ENCODE data around the gene MORN4. TPM values are rescaled to one million over a fixed set of nuclear protein-coding genes. Genes with fewer than 3 reads are reported as not detected.
A peak's percentile ranks its signal among the peaks of the same experiment; 100 is the strongest.

Gene MORN4
- total RNA-seq, 4 donors from 2014 or later, result 0.51 to 8.7 (median 2.1) TPM

DNA sequence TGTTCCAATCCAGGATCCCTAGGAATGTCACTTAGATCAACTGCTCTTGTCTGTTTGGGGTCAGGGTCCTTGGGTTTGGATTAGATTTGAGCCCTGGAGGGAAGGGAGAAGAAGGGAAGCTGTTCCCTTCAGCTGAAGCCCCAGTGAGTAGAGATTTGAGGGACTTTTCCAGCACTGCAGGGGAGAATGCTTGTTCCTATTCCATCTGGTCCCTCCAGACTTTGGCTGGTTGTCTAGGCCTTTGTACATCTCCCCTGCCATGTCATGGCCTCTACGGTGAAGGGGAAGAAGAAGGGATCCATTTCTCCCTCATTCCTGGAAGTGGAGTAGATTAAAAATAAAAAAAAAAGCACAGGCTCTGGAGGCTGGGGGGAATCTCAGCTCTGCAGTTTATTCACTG lies 32.7 kb downstream of the MORN4 start:
- Histone ChIP-seq H3K9me3 (no peaks in the 10 kb centered on the region), H3K4me3 (peak overlapping the region in 1 of 4 donors; percentile 41), H3K36me3 (no peaks in the 10 kb centered on the region), H3K27ac (peak overlapping the region; percentile 88 to 94 (median 92)), H3K27me3 (no peaks in the 10 kb centered on the region), H3K4me1 (peaks cover 56 to 70% of the 10 kb centered on the region in 2 donors)
- TF ChIP-seq, protein P1, sequence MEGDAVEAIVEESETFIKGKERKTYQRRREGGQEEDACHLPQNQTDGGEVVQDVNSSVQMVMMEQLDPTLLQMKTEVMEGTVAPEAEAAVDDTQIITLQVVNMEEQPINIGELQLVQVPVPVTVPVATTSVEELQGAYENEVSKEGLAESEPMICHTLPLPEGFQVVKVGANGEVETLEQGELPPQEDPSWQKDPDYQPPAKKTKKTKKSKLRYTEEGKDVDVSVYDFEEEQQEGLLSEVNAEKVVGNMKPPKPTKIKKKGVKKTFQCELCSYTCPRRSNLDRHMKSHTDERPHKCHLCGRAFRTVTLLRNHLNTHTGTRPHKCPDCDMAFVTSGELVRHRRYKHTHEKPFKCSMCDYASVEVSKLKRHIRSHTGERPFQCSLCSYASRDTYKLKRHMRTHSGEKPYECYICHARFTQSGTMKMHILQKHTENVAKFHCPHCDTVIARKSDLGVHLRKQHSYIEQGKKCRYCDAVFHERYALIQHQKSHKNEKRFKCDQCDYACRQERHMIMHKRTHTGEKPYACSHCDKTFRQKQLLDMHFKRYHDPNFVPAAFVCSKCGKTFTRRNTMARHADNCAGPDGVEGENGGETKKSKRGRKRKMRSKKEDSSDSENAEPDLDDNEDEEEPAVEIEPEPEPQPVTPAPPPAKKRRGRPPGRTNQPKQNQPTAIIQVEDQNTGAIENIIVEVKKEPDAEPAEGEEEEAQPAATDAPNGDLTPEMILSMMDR (IDR thresholded peaks at IDR 0.05 in 4 of 5, conservative IDR thresholded peaks at IDR 0.05 in 1 of 5), result no peak
- TF ChIP-seq POLR2A (IDR thresholded peaks at IDR 0.05), result no peak
- no peak for ATAC-seq
- in situ Hi-C loops (cut with MboI; ENCODE audit: low sequenced_read_pairs in 4 of 4) (no loop called here), intact Hi-C loops (cut with DNase I; ENCODE audit: low total_unique reads) (no loop called here)
- no peak for DNase-seq

DNA sequence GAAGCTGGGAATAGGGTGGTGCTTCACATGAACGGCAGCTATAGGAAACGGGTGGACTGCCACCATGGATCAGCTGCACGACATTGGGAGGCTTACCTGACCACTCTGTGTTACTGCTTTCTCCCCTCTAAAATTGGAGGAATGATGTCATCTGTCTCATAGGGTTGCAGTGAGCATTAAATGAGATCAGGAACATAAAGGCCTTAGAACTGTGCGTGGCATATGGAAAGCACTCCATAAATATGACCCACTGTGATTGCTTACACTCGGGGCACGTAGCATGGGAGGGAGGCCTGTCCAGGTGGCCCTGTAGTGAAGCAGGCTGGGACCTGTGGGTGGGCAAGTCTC lies 34.1 kb downstream of the MORN4 start:
- Histone ChIP-seq H3K27me3 (no peaks in the 10 kb centered on the region), H3K4me3 (no peak overlapping the region), H3K9me3 (no peaks in the 10 kb centered on the region), H3K4me1 (peaks cover 60 to 77% of the 10 kb centered on the region in 2 donors), H3K27ac (peak overlapping the region; percentile 88 to 94 (median 92)), H3K36me3 (no peaks in the 10 kb centered on the region)
- no peak for TF ChIP-seq POLR2A (IDR thresholded peaks at IDR 0.05)
- TF ChIP-seq, protein P1 (IDR thresholded peaks at IDR 0.05 in 4 of 5, conservative IDR thresholded peaks at IDR 0.05 in 1 of 5), result no peak
- in situ Hi-C loops (cut with MboI; ENCODE audit: low sequenced_read_pairs in 4 of 4), result no loop called here
- DNase-seq (no peak), ATAC-seq (no peak)
- intact Hi-C loops (cut with DNase I; ENCODE audit: low total_unique reads), result no loop called here

DNA sequence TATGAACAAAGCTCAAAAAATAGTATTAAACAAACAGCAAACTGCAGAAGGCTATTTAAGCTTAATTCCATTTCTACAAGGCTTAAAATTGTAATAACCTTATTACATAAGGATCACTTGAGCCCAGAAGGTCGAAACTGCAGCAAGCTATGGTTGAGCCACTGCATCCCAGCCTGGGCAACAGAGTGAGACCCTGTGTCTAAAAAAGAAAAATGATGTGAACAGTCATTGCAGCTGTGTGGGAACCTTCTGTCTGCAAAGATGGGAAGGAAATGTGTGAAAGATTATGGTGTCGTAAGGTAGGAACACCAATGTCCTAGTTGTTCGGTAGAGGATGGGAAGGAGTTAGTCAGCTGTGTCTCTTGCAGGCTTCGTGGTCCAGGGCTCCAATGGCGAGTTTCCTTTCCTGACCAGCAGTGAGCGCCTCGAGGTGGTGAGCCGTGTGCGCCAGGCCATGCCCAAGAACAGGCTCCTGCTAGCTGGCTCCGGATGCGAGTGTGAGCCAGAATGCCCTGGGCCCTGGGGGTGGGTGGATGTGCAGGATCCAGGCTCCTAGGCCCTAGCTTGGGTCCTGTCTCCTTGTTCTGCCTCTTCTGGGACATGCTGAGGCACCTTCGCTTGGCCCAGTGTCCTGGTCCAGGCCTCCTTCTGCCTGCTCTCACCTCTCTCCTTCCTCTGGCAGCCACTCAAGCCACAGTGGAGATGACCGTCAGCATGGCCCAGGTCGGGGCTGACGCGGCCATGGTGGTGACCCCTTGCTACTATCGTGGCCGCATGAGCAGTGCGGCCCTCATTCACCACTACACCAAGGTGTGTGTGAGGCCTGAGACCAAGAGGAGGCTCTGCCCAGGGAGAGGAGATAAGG lies 34.7 kb downstream of the MORN4 start:
- no peak for ATAC-seq
- TF ChIP-seq, protein P1 (IDR thresholded peaks at IDR 0.05 in 4 of 5, conservative IDR thresholded peaks at IDR 0.05 in 1 of 5), result no peak
- no peak for TF ChIP-seq POLR2A (IDR thresholded peaks at IDR 0.05)
- DNase-seq, result no peak
- no peak overlapping the region for H3K4me3 ChIP-seq
- H3K4me1 ChIP-seq, result peaks cover 60 to 77% of the 10 kb centered on the region in 2 donors
- no peaks in the 10 kb centered on the region for H3K27me3 ChIP-seq
- no peaks in the 10 kb centered on the region for H3K36me3 ChIP-seq
- intact Hi-C loops (cut with DNase I; ENCODE audit: low total_unique reads) (no loop called here), in situ Hi-C loops (cut with MboI; ENCODE audit: low sequenced_read_pairs in 4 of 4) (no loop called here)
- peak overlapping the region; percentile 88 to 94 (median 92) for H3K27ac ChIP-seq
- no peaks in the 10 kb centered on the region for H3K9me3 ChIP-seq

DNA sequence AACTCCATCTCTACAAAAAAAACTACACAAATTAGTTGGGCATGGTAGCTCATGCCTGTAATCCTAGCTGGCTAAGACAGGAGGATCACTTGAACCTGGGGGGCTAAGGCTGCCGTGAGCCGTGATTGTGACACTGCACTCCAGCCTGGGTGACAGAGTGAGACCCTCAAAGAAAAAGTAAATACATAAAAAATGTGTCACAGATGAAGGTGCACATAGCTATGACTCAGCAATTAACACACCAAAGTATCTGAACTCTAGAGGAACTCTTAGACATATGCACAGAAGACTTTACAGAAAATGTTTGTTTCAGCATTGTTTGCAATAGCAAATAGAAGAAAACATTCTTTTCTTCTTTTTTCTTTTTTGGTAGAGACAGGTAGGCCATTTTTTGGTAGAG lies 35.5 kb downstream of the MORN4 start:
- Histone ChIP-seq H3K4me3 (no peak overlapping the region), H3K27me3 (no peaks in the 10 kb centered on the region), H3K9me3 (no peaks in the 10 kb centered on the region), H3K27ac (peak overlapping the region; percentile 88 to 94 (median 92)), H3K36me3 (no peaks in the 10 kb centered on the region), H3K4me1 (peaks cover 59 to 81% of the 10 kb centered on the region in 2 donors)
- TF ChIP-seq, protein P1 (IDR thresholded peaks at IDR 0.05 in 4 of 5, conservative IDR thresholded peaks at IDR 0.05 in 1 of 5), result no peak
- TF ChIP-seq POLR2A (IDR thresholded peaks at IDR 0.05), result no peak
- in situ Hi-C loops (cut with MboI; ENCODE audit: low sequenced_read_pairs in 4 of 4) (no loop called here), intact Hi-C loops (cut with DNase I; ENCODE audit: low total_unique reads) (no loop called here)
- no peak for ATAC-seq
- no peak for DNase-seq
